ENCODE measurements around the gene TMEM50A.
"Not testable (repeated sequence)": the region's sequence is repeated elsewhere in the genome, so short reads cannot be mapped to it uniquely, and the experiment has no call there.

- TF ChIP-seq POLR2A, CTCF (IDR thresholded peaks at IDR 0.05): not testable (repeated sequence)
Measured at GRCh38 chr1:25398079-25398478, 59.9 kb downstream of the TMEM50A start.
